ENCODE results near the gene TMEM185A.
"Not testable (repeated sequence)": the region's sequence is repeated elsewhere in the genome, so short reads cannot be mapped to it uniquely, and the experiment has no call there.

Gene TMEM185A

DNA sequence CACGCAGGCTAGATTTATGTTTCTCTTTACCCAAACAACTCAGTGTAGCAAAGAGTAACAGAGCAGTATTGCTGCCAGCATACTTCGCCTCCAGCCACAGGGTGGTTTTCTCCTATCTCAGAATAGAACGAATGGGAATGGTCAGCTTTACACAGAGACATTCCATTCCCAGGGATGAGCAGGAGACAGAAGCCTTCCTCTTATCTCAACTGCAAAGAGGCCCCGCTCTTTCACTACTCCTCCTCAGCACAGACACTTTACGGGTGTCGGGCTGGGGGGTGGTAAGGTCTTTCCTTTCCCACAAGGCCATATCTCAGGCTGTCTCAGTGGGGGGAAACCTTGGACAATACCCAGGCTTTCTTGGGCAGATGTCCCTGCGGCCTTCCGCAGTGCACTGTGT, 4.8 kb downstream of the TMEM185A start:
- not testable (repeated sequence) for DNase-seq (ENCODE audit: low read depth in 2 of 2)

DNA sequence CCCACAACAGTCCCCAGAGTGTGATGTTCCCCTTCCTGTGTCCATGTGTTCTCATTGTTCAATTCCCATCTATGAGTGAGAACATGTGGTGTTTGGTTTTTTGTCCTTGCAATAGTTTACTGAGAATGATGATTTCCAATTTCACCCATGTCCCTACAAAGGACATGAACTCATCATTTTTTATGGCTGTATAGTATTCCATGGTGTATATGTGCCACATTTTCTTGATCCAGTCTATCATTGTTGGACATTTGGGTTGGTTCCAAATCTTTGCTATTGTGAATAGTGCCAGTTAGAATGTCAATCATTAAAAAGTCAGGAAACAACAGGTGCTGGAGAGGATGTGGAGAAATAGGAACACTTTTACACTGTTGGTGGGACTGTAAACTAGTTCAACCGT, 11.9 kb downstream of the TMEM185A start:
- not testable (repeated sequence) for DNase-seq (ENCODE audit: low read depth in 2 of 2)

GRCh38 chrX:149618871-149619270, 12.7 kb downstream of the TMEM185A start:
- no peak for DNase-seq (ENCODE audit: low read depth in 2 of 2)

DNA sequence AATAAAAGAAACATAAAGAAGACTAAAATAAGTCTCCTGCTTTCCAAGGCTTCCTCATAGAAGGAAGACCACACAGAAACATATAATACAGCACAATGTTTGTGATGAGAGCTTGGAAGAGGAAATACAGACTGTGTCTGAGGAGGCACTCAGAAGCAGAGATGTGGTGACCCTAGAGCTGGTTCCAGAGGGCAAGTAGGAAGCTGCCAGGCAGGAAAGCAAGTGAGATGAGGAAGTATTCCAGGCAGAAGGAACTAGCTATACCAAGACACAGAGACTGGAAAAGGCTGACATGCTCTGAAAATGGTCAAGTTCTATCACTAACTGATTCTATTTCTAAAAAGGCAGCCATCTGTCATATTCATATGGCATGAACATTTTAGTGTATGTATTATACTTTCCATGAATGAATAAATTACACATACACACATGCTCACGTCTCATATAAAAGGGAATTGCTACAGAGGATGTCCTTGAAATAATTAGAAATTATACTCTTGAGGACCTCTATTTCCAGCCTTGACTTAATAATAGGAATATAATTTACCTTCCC, 19.9 kb downstream of the TMEM185A start:
- DNase-seq (ENCODE audit: low read depth in 2 of 2): no peak

GRCh38 chrX:149610511-149610910, 21.1 kb downstream of the TMEM185A start:
- DNase-seq (ENCODE audit: low read depth in 2 of 2): no peak

GRCh38 chrX:149607699-149608098, 23.9 kb downstream of the TMEM185A start:
- DNase-seq (ENCODE audit: low read depth in 2 of 2): no peak

- DNase-seq (ENCODE audit: low read depth in 2 of 2): not testable (repeated sequence)
These were observed 26.2 kb downstream of the TMEM185A start for GRCh38 chrX:149605248-149605885.

DNA sequence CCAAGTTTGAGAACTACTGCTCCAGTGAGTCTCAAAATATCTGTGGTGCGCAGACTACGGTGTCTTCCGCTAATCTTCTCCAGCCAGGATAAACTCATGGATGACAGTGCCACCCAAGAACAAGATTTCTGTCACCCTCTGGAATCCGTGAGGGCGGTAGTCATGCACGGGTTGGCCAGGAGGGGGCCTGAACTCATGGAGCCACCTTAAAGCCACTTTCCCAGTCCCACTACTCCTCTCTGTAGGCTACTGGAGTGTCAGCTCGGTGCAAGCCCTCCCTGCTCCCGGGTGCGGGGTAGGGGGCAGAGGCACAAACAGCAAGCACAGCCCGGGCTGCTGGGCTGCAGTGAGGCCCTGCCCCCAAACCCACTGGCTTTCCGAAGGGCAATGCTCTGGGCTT, 33.0 kb downstream of the TMEM185A start:
- not testable (repeated sequence) for DNase-seq (ENCODE audit: low read depth in 2 of 2)

GRCh38 chrX:149595943-149596342, 35.6 kb downstream of the TMEM185A start:
- not testable (repeated sequence) for DNase-seq (ENCODE audit: low read depth in 2 of 2)

GRCh38 chrX:149595214-149595613, 36.4 kb downstream of the TMEM185A start, which contains the start of gene HSFX2:
HSFX2 (minus strand) TSS chrX:149595314; CDS start chrX:149594700, 614 bp downstream.
- DNase-seq (ENCODE audit: low read depth in 2 of 2): not testable (repeated sequence)

DNA sequence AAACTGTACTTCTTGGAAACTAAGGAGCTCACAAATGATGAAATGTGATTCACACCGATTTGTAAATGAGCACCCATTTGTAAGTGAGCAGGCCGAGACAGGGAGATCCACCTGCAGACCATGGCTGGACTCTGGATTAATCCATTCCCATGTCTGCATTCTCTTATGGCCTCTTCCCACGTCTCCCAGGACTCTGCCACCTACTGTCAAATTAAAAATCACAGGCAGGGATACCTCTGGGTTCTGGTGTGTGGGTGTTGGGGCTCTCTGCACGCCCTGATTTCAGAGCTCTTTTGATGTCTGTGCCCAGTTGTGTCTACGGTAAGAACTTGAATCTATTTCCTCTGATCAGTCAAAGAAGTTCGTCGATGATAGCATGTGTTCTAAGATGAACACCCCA, 40.6 kb downstream of the TMEM185A start:
- not testable (repeated sequence) for DNase-seq (ENCODE audit: low read depth in 2 of 2)

GRCh38 chrX:149587359-149587758, 44.2 kb downstream of the TMEM185A start, which contains the start of gene MAGEA9B:
MAGEA9B (minus strand) TSS chrX:149587459; CDS start chrX:149583179, 4,280 bp downstream.
- DNase-seq (ENCODE audit: low read depth in 2 of 2): not testable (repeated sequence)

- not testable (repeated sequence) for DNase-seq (ENCODE audit: low read depth in 2 of 2)
These were observed 46.0 kb downstream of the TMEM185A start for GRCh38 chrX:149585631-149586030.

GRCh38 chrX:149573456-149573855, 58.1 kb downstream of the TMEM185A start:
- DNase-seq (ENCODE audit: low read depth in 2 of 2): not testable (repeated sequence)

- DNase-seq (ENCODE audit: low read depth in 2 of 2): no peak
These were observed 58.8 kb downstream of the TMEM185A start for GRCh38 chrX:149572743-149573142.

- no peak for DNase-seq (ENCODE audit: low read depth in 2 of 2)
These were observed 59.8 kb downstream of the TMEM185A start for GRCh38 chrX:149571770-149572169.

GRCh38 chrX:149570668-149571067, 60.9 kb downstream of the TMEM185A start:
- no peak for DNase-seq (ENCODE audit: low read depth in 2 of 2)

- no peak for DNase-seq (ENCODE audit: low read depth in 2 of 2)
These were observed 61.8 kb downstream of the TMEM185A start for GRCh38 chrX:149569770-149570169.

DNA sequence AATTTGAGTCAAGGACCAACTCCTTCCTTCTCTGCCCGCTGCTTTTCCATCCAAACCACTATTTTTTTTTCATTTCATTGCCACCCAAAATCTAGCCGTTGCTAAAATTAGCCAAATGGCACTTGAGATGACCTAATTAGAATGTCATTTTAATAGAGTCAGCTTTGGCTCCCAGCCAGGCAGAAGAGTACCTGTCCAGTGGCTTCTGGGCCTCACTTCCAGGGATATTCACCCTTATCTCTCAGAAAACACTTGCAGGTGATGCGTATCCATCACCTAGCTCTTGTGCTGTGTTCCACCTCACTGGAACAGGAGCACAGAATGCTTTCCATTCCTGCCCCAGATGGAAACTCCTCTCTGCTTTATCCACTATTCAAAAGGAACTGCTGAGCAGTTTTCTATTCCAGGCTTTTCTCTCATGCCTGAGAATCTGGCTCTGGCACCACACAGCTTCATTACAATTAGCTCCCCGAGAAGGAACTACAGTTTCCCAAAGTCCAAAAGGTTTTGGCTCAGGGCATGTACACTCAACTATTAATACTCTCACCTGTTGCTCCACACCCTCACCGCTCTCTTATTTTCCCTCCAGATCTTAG, 62.8 kb downstream of the TMEM185A start:
- no peak for DNase-seq (ENCODE audit: low read depth in 2 of 2)

- DNase-seq (ENCODE audit: low read depth in 2 of 2): no peak
These were observed 63.8 kb downstream of the TMEM185A start for GRCh38 chrX:149567621-149568417.

GRCh38 chrX:149563359-149563758, 68.2 kb downstream of the TMEM185A start:
- DNase-seq (ENCODE audit: low read depth in 2 of 2): no peak

DNA sequence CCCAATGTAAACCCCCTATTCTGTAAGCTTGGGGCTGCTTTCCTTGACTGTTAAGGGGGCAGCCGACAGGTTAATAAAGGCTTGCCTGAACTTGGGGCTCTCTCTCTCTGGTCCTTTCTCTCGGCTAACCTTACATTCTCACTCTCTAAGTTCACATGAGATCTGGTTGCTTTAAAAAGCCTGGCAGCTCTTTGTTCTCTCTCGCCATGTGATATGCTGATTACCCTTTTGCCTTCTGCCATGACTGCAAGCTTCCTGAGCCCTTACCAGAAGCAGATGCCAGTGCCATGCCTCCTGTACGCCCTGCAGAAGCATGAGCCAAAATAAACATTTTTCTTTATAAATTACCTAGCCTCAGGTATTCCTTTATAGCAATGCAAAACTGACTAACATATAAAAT, 76.3 kb downstream of the TMEM185A start:
- DNase-seq (ENCODE audit: low read depth in 2 of 2): not testable (repeated sequence)

All from stimulated activated CD8-positive, alpha-beta memory T cell treated with anti-CD3 and anti-CD28 coated beads, Interleukin-2, amount 100 ng/mL, for 1 hour (primary cell).